Stimulated activated CD8-positive, alpha-beta memory T cell treated with anti-CD3 and anti-CD28 coated beads, Interleukin-12 subunit alpha, Interleukin-12 subunit beta, amount 100 ng/mL, for 1 hour (primary cell): ENCODE data around the gene UGCG.
"Not testable (repeated sequence)": the region's sequence is repeated elsewhere in the genome, so short reads cannot be mapped to it uniquely, and the experiment has no call there.

ENCODE experiments used
- DNase-seq: peaks from one replicate; pipeline ENCODE4 v3.0.0-alpha.2; 2020; ENCODE audit warnings: low read depth

UGCG gene

GRCh38 chr9:111955048-111955447, 58.4 kb downstream of the UGCG start:
- DNase-seq: no peak

- no peak for DNase-seq
Observed at GRCh38 chr9:111957856-111958631, 61.4 kb downstream of the UGCG start.

GRCh38 chr9:111959468-111960359, 63.1 kb downstream of the UGCG start:
- DNase-seq: no peak

GRCh38 chr9:111960485-111960884, 63.9 kb downstream of the UGCG start:
- not testable (repeated sequence) for DNase-seq

GRCh38 chr9:111961009-111961408, 64.4 kb downstream of the UGCG start:
- no peak for DNase-seq

- DNase-seq: no peak
Observed at GRCh38 chr9:111961575-111961974, 65.0 kb downstream of the UGCG start.

GRCh38 chr9:111962021-111962420, 65.4 kb downstream of the UGCG start:
- DNase-seq: no peak

GRCh38 chr9:111963995-111964394, 67.4 kb downstream of the UGCG start:
- DNase-seq: no peak

- DNase-seq: no peak
Observed at GRCh38 chr9:111965566-111966019, 69.0 kb downstream of the UGCG start.

- no peak for DNase-seq
Observed at GRCh38 chr9:111966124-111966723, 69.6 kb downstream of the UGCG start.

- DNase-seq: no peak
Observed at GRCh38 chr9:111966861-111967291, 70.3 kb downstream of the UGCG start.

- DNase-seq: no peak
Observed at GRCh38 chr9:111967621-111968020, 71.0 kb downstream of the UGCG start.

- no peak for DNase-seq
Observed at GRCh38 chr9:111969061-111969460, 72.4 kb downstream of the UGCG start.

- DNase-seq: no peak
Observed at GRCh38 chr9:111969622-111970021, 73.0 kb downstream of the UGCG start.

- no peak for DNase-seq
Observed at GRCh38 chr9:111970827-111971226, 74.2 kb downstream of the UGCG start.

- no peak for DNase-seq
Observed at GRCh38 chr9:111974092-111974681, 77.6 kb downstream of the UGCG start.

GRCh38 chr9:111975709-111976108, 79.1 kb downstream of the UGCG start:
- DNase-seq: no peak

GRCh38 chr9:111978616-111979015, 82.0 kb downstream of the UGCG start:
- DNase-seq: no peak

- DNase-seq: no peak
Observed at GRCh38 chr9:111979561-111979960, 82.9 kb downstream of the UGCG start.

GRCh38 chr9:111980398-111980797, 83.8 kb downstream of the UGCG start:
- no peak for DNase-seq

- DNase-seq: no peak
Observed at GRCh38 chr9:111983484-111983908, 86.9 kb downstream of the UGCG start.
